ENCODE results near the gene UGT8.

- TF ChIP-seq ZNF777 (tag by site-specific recombination; IDR thresholded peaks at IDR 0.05; ENCODE audit: borderline replicate concordance) = no peak
- TF ChIP-seq, protein P1, sequence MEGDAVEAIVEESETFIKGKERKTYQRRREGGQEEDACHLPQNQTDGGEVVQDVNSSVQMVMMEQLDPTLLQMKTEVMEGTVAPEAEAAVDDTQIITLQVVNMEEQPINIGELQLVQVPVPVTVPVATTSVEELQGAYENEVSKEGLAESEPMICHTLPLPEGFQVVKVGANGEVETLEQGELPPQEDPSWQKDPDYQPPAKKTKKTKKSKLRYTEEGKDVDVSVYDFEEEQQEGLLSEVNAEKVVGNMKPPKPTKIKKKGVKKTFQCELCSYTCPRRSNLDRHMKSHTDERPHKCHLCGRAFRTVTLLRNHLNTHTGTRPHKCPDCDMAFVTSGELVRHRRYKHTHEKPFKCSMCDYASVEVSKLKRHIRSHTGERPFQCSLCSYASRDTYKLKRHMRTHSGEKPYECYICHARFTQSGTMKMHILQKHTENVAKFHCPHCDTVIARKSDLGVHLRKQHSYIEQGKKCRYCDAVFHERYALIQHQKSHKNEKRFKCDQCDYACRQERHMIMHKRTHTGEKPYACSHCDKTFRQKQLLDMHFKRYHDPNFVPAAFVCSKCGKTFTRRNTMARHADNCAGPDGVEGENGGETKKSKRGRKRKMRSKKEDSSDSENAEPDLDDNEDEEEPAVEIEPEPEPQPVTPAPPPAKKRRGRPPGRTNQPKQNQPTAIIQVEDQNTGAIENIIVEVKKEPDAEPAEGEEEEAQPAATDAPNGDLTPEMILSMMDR (tag by site-specific recombination; IDR thresholded peaks at IDR 0.05) = no peak
- no peak for TF ChIP-seq SCRT2 (tag by site-specific recombination; IDR thresholded peaks at IDR 0.05)
- TF ChIP-seq ZBTB7A (tag by site-specific recombination; IDR thresholded peaks at IDR 0.05; ENCODE audit: low read depth) = no peak
- TF ChIP-seq YY1 (tag by site-specific recombination; IDR thresholded peaks at IDR 0.05) = no peak
- no peak for TF ChIP-seq SCRT1 (tag by site-specific recombination; IDR thresholded peaks at IDR 0.05; ENCODE audit: borderline replicate concordance)
- no peak for TF ChIP-seq SP3 (tag by site-specific recombination; IDR thresholded peaks at IDR 0.05)
- TF ChIP-seq, protein P2, sequence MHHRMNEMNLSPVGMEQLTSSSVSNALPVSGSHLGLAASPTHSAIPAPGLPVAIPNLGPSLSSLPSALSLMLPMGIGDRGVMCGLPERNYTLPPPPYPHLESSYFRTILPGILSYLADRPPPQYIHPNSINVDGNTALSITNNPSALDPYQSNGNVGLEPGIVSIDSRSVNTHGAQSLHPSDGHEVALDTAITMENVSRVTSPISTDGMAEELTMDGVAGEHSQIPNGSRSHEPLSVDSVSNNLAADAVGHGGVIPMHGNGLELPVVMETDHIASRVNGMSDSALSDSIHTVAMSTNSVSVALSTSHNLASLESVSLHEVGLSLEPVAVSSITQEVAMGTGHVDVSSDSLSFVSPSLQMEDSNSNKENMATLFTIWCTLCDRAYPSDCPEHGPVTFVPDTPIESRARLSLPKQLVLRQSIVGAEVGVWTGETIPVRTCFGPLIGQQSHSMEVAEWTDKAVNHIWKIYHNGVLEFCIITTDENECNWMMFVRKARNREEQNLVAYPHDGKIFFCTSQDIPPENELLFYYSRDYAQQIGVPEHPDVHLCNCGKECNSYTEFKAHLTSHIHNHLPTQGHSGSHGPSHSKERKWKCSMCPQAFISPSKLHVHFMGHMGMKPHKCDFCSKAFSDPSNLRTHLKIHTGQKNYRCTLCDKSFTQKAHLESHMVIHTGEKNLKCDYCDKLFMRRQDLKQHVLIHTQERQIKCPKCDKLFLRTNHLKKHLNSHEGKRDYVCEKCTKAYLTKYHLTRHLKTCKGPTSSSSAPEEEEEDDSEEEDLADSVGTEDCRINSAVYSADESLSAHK (tag by site-specific recombination; IDR thresholded peaks at IDR 0.05) = no peak
Observed at GRCh38 chr4:114717432-114717831, 118.8 kb downstream of the UGT8 start.

All from HEK293 (cell line).